ENCODE measurements around the gene GUCY1B1.
A peak's percentile ranks its signal among the peaks of the same experiment; 100 is the strongest.

The GUCY1B1 gene

DNA sequence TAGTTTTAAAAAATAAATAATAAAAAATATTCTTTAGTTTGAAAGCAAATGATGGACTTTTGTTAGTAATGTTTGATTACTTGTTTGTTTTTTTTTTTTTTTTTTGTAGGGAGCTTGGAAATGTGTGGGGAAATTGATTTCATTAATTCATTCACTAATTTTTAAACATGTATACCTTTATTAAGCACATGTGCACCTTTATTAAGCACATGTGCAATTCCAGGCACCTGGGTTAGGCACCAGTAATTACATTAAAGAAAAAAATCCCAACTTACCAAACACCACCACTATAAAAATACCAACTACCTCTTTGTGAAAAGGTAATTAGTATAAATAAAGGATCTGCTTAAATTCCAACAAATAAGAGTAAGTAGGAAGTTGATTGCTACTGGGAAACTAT, 9.5 kb downstream of the GUCY1B1 start:
- TF ChIP-seq, protein P1, sequence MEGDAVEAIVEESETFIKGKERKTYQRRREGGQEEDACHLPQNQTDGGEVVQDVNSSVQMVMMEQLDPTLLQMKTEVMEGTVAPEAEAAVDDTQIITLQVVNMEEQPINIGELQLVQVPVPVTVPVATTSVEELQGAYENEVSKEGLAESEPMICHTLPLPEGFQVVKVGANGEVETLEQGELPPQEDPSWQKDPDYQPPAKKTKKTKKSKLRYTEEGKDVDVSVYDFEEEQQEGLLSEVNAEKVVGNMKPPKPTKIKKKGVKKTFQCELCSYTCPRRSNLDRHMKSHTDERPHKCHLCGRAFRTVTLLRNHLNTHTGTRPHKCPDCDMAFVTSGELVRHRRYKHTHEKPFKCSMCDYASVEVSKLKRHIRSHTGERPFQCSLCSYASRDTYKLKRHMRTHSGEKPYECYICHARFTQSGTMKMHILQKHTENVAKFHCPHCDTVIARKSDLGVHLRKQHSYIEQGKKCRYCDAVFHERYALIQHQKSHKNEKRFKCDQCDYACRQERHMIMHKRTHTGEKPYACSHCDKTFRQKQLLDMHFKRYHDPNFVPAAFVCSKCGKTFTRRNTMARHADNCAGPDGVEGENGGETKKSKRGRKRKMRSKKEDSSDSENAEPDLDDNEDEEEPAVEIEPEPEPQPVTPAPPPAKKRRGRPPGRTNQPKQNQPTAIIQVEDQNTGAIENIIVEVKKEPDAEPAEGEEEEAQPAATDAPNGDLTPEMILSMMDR (conservative IDR thresholded peaks at IDR 0.05; ENCODE audit: low read depth, low read length) = no peak
- no peak overlapping the region for H3K4me3 ChIP-seq (ENCODE audit: low read length)
- no peak for DNase-seq (ENCODE audit: low read depth)

DNA sequence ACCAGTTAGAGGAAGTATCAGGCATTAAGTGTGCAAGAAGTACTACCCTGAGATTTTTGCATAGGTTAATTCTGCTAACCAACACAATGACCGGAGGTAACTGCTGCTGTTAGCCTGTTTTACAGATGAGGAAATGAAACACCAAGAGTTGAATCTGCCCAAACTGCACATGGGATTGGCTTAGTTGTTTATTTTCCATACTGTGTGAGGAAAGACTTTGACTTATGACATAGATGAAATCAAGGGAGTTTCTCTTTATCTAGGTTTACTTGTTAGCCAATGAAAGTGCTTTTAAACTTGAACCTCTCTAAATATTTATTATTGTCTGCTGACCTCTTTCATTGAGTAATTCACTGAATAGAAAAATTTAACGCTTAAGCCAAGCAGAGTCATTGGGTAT, 10.3 kb downstream of the GUCY1B1 start:
- TF ChIP-seq, protein P1 (conservative IDR thresholded peaks at IDR 0.05; ENCODE audit: low read depth, low read length) = no peak
- DNase-seq (ENCODE audit: low read depth) = no peak
- H3K4me3 ChIP-seq (ENCODE audit: low read length) = no peak overlapping the region

GRCh38 chr4:155772459-155773195, 13.8 kb downstream of the GUCY1B1 start:
- DNase-seq (ENCODE audit: low read depth) = no peak
- no peak overlapping the region for H3K4me3 ChIP-seq (ENCODE audit: low read length)
- TF ChIP-seq, protein P1 (conservative IDR thresholded peaks at IDR 0.05; ENCODE audit: low read depth, low read length) = no peak

DNA sequence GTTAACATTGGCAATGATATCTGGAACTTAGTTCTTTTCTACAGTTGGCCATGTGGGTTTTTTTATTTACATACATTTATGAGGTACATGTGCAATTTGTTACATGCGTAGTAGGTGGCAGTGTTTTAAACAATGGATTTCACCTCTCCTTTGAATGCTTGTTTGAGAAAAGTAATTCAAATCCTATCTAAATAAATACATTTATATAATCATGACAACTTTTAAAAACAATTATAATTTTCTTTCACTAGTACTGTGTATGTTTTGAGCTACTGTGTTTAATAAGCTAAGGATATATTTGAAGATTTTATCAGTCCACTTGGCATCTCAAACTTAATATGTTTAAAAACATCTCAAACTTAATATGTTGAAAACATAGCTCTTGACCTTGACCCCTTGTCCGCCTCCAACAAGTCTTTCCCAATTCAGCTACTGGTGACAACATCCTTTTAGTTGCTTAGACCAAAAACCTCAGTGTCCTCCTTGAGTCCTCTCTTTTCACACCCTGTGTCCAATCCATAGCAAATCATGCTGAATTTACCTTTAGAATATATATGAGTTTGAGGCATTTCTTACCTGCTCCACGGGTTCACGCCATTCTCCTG, 14.5 kb downstream of the GUCY1B1 start:
- no peak for DNase-seq (ENCODE audit: low read depth)
- TF ChIP-seq, protein P1 (conservative IDR thresholded peaks at IDR 0.05; ENCODE audit: low read depth, low read length) = peak; percentile 13
- H3K4me3 ChIP-seq (ENCODE audit: low read length) = no peak overlapping the region

DNA sequence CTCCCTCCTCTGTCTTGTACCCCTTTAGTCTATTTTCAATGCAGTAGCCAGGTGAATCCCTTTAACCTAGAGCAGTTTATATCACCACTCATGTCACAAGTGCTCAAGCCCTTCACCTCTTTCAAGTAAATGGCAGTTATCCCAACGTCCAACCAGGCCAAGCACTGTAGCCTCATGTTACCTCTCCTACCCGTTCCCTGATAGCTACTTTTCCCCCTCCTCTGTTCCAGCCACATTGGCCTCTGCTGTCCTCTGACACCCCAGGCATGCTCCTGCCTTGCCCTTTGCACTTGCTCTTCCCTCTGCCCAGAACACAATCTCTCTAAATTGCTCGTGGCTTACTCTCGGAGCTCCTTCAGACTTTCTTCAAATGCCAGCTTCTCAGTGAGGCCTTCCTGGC, 15.2 kb downstream of the GUCY1B1 start:
- TF ChIP-seq, protein P1 (conservative IDR thresholded peaks at IDR 0.05; ENCODE audit: low read depth, low read length) = no peak
- H3K4me3 ChIP-seq (ENCODE audit: low read length) = no peak overlapping the region
- DNase-seq (ENCODE audit: low read depth) = no peak

- TF ChIP-seq, protein P1 (conservative IDR thresholded peaks at IDR 0.05; ENCODE audit: low read depth, low read length) = no peak
- DNase-seq (ENCODE audit: low read depth) = no peak
- no peak overlapping the region for H3K4me3 ChIP-seq (ENCODE audit: low read length)
These were observed 19.3 kb downstream of the GUCY1B1 start for GRCh38 chr4:155777971-155778735.

All from retinal pigment epithelial cell (primary cell).